NCI-H1436 (cell line): ENCODE results near the gene MED27.
A peak's percentile ranks its signal among the peaks of the same experiment; 100 is the strongest.
"Not testable (repeated sequence)": the region's sequence is repeated elsewhere in the genome, so short reads cannot be mapped to it uniquely, and the experiment has no call there.

Experiments used
- DNase-seq: peaks from one replicate; lab custom pipeline; 2025; lab: John Stamatoyannopoulos, UW

MED27 gene

GRCh38 chr9:132018957-132019405 lies 60.7 kb downstream of the MED27 start:
- no peak for DNase-seq

- no peak for DNase-seq
Observed at GRCh38 chr9:132016456-132016855, 63.2 kb downstream of the MED27 start.

GRCh38 chr9:132015866-132016265 lies 63.8 kb downstream of the MED27 start:
- DNase-seq = no peak

GRCh38 chr9:132014218-132014805 lies 65.4 kb downstream of the MED27 start:
- DNase-seq = no peak

GRCh38 chr9:132012704-132013357 lies 66.8 kb downstream of the MED27 start:
- no peak for DNase-seq

GRCh38 chr9:132011896-132012295 lies 67.8 kb downstream of the MED27 start:
- DNase-seq = no peak

- no peak for DNase-seq
Observed at GRCh38 chr9:132011309-132011708, 68.4 kb downstream of the MED27 start.

GRCh38 chr9:132010201-132010600 lies 69.5 kb downstream of the MED27 start:
- not testable (repeated sequence) for DNase-seq

GRCh38 chr9:132008855-132009812 lies 70.5 kb downstream of the MED27 start:
- no peak for DNase-seq

GRCh38 chr9:132008184-132008803 lies 71.4 kb downstream of the MED27 start:
- no peak for DNase-seq

- peak; percentile 74 for DNase-seq
Observed at GRCh38 chr9:132007371-132008025, 72.2 kb downstream of the MED27 start.

- DNase-seq = peak; percentile 87
Observed at GRCh38 chr9:132006677-132007370, 72.8 kb downstream of the MED27 start.

- DNase-seq = no peak
Observed at GRCh38 chr9:132005899-132006298, 73.8 kb downstream of the MED27 start.

GRCh38 chr9:132004323-132004722 lies 75.3 kb downstream of the MED27 start:
- DNase-seq = no peak

GRCh38 chr9:132003896-132004295 lies 75.8 kb downstream of the MED27 start:
- DNase-seq = no peak

- DNase-seq = no peak
Observed at GRCh38 chr9:132003319-132003704, 76.4 kb downstream of the MED27 start.

- no peak for DNase-seq
Observed at GRCh38 chr9:132002643-132003318, 76.9 kb downstream of the MED27 start.

GRCh38 chr9:132001567-132001966 lies 78.1 kb downstream of the MED27 start:
- DNase-seq = no peak

- no peak for DNase-seq
Observed at GRCh38 chr9:132000659-132001058, 79.0 kb downstream of the MED27 start.

- no peak for DNase-seq
Observed at GRCh38 chr9:131999692-132000551, 79.7 kb downstream of the MED27 start.
